Uterus (tissue), 4 donors: Measurements from ENCODE around the gene KLK10. TPM values are rescaled to one million over a fixed set of nuclear protein-coding genes. Genes with fewer than 3 reads are reported as not detected.

Experiments used
- DNase-seq, 2 donors: peaks; one replicate each; pipeline ENCODE4 v3.0.0-alpha.2; 2019 to 2020
- H3K27ac ChIP-seq, 2 donors: fragments of 200-600 bp; sonication (generic); 1 replicate in 1 of 2; 2 replicates in 1 of 2; pipeline ENCODE4 v1.5.1; 2016 to 2018
- H3K27me3 ChIP-seq, 2 donors: fragments of 200-600 bp; sonication (generic); one replicate each; pipeline ENCODE4 v1.5.1; 2018 to 2019; ENCODE audit warnings: control low read depth in 1 of 2
- H3K36me3 ChIP-seq, 2 donors: fragments of 200-600 bp; sonication (generic); one replicate each; pipeline ENCODE4 v1.5.1; 2019; ENCODE audit warnings: control low read depth in 1 of 2
- H3K4me1 ChIP-seq, 2 donors: fragments of 200-600 bp; sonication (generic); one replicate each; pipeline ENCODE4 v1.5.1; 2018 to 2019; ENCODE audit warnings: control low read depth in 1 of 2
- H3K4me3 ChIP-seq, 2 donors: fragments of 200-600 bp; sonication (generic); 1 replicate in 1 of 2; 2 replicates in 1 of 2; pipeline ENCODE4 v1.5.1; 2018 to 2019; ENCODE audit warnings: mild to moderate bottlenecking in 1 of 2
- H3K9me3 ChIP-seq, 2 donors: fragments of 200-600 bp; sonication (generic); one replicate each; pipeline ENCODE4 v1.5.1; 2019; ENCODE audit warnings: control low read depth in 1 of 2
- CTCF ChIP-seq, 4 experiments: fragments of 200-600 bp in 2 of 4; fragments of 450-650 bp in 2 of 4; sonication (generic) in 2 of 4; IDR thresholded peaks; one replicate each; pipeline ENCODE4 v1.5.1; 2016 to 2019; ENCODE audit warnings: antibody characterized with exemption in 4 of 4, mild to moderate bottlenecking in 2 of 4, moderate library complexity in 1 of 4
- POLR2A ChIP-seq, 2 donors: fragments of 450-650 bp; IDR thresholded peaks; one replicate each; pipeline ENCODE4 v1.6.1; 2016; ENCODE audit warnings: antibody characterized with exemption in 2 of 2, mild to moderate bottlenecking in 1 of 2, moderate library complexity in 1 of 2
- intact Hi-C: fragments of 100-400 bp; cut with DNase I; formaldehyde crosslinking; loops from one replicate; pipeline ENCODE4 v1.15.1; 2023; ENCODE audit warnings: low total_unique reads
- total RNA-seq, 4 donors: library from RNA; depleted of rRNA in 3 of 4; stranded (reverse); fragments of >200 nt in 3 of 4; gene quantifications; one replicate each; pipeline versions ENCODE4 v1.1.0 to v1.2.4, GENCODE V29; 2014 to 2023
- donor health status: DM: yes; HTN: yes; CAD: no.

The KLK10 gene
- total RNA-seq, 4 donors from 2014 or later = 3.8 to 4.1 TPM; not detected in 2

DNA sequence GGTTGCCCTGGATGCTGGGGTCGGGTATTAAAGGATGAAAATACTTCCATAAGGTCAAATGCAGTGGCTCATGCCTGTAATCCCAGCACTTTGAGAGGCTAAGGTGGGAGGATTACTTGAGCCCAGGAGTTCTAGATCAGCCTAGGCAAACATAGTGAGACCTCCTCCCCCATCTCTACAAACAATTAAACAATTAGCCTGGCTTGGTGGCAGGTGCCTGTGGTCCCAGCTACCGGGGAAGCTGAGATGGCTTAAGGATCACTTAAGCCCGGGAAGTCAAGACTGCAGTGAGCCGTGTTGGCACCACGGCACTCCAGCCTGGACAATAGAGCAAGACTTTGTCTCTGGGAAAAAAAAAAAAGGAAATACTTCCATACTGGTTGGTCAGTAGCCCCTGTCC is 5.4 kb upstream of the KLK10 start:
- intact Hi-C loops = loop anchor here (10.0 kb wide), 1 partner anchor 130 kb away; no protein-coding TSS in a partner anchor

DNA sequence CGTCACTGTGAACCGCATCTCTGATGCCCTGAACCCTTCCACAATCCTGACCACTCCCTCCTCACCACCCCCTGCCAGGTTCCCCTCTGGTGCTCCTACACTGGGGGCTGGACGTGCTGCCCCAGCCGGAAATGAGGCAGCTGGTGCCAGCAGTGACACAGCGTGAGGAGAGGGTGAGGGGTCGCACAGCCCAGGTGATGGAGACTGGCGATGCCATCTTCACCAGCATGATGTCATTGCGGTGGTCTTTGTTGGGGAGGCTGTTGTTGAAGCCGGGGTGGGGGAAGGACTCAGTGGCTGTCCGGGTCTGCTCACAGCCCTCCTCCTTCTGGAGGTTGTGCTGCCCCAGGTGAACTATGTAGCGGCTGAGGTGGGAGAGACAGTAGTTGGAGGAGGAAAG is 4.4 kb upstream of the KLK10 start:
- TF ChIP-seq POLR2A (IDR thresholded peaks at IDR 0.05) = no peak
- no peak for TF ChIP-seq CTCF (IDR thresholded peaks at IDR 0.05)
- H3K4me1 ChIP-seq = peaks cover 0 to 5% of the 10 kb centered on the region in 2 donors
- no peaks in the 10 kb centered on the region for H3K9me3 ChIP-seq
- no peaks in the 10 kb centered on the region for H3K36me3 ChIP-seq
- H3K27ac ChIP-seq = no peak overlapping the region
- H3K27me3 ChIP-seq = peaks cover 0 to 15% of the 10 kb centered on the region in 2 donors
- DNase-seq = no peak
- intact Hi-C loops = loop anchor here (10.0 kb wide), 1 partner anchor 131 kb away; no protein-coding TSS in a partner anchor
- H3K4me3 ChIP-seq = no peak overlapping the region

More for the DNA sequence above, 5.4 kb upstream of the KLK10 start:
- peaks cover 0 to 6% of the 10 kb centered on the region in 2 donors for H3K27me3 ChIP-seq
- H3K9me3 ChIP-seq = no peaks in the 10 kb centered on the region
- no peak overlapping the region for H3K4me3 ChIP-seq
- no peak overlapping the region for H3K27ac ChIP-seq
- no peak for DNase-seq
- no peaks in the 10 kb centered on the region for H3K4me1 ChIP-seq
- H3K36me3 ChIP-seq = no peaks in the 10 kb centered on the region
- TF ChIP-seq CTCF (IDR thresholded peaks at IDR 0.05) = no peak
- TF ChIP-seq POLR2A (IDR thresholded peaks at IDR 0.05) = no peak

- intact Hi-C loops = loop anchor here (10.0 kb wide), 1 partner anchor 132 kb away; no protein-coding TSS in a partner anchor
- TF ChIP-seq POLR2A (IDR thresholded peaks at IDR 0.05) = no peak
- no peak for TF ChIP-seq CTCF (IDR thresholded peaks at IDR 0.05)
- Histone ChIP-seq H3K27me3 (peaks cover 0 to 18% of the 10 kb centered on the region in 2 donors), H3K27ac (no peak overlapping the region), H3K36me3 (no peaks in the 10 kb centered on the region), H3K4me1 (peaks cover 0 to 5% of the 10 kb centered on the region in 2 donors), H3K4me3 (no peak overlapping the region), H3K9me3 (no peaks in the 10 kb centered on the region)
- no peak for DNase-seq
Measured at GRCh38 chr19:51022526-51022925, 3.0 kb upstream of the KLK10 start.

DNA sequence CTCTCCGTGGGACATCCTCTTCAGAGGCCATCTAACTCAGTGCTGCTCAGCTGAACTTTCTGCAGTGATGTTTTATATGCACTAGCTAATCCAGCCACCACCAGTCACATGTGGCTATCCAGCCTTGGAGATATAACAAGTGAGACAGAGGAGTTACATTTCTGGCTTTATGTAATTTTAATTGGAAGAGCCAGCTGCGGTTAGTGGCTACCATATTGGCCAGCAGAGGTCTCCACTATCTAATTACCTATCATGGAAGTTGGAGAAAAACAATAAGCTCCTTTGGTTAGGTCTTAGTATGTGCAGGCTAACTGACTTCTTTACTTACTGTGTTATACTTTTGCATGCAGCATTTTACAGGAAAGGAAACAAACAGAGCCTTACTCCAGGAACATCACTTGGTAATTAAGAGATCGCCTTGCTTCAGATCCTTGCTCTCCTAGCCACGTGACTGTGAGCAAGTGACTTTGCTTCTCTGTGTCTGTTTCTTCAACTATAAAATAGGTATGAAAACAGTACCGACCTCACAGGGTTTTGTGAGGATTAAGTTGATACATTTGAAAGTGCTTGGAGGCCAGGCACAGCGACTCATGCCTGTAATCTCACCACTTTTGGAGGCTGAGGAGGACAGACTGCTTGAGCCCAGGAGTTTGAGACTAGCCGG is 1.6 kb upstream of the KLK10 start:
- TF ChIP-seq POLR2A (IDR thresholded peaks at IDR 0.05) = no peak
- peak; percentile 39 to 73 (median 58) for TF ChIP-seq CTCF (IDR thresholded peaks at IDR 0.05)
- intact Hi-C loops = loop anchor here (10.0 kb wide), 1 partner anchor 134 kb away; no protein-coding TSS in a partner anchor
- H3K27ac ChIP-seq = no peak overlapping the region
- H3K4me3 ChIP-seq = no peak overlapping the region
- H3K27me3 ChIP-seq = peaks cover 0 to 25% of the 10 kb centered on the region in 2 donors
- no peaks in the 10 kb centered on the region for H3K9me3 ChIP-seq
- DNase-seq = no peak
- H3K36me3 ChIP-seq = no peaks in the 10 kb centered on the region
- H3K4me1 ChIP-seq = peaks cover 0 to 12% of the 10 kb centered on the region in 2 donors

DNA sequence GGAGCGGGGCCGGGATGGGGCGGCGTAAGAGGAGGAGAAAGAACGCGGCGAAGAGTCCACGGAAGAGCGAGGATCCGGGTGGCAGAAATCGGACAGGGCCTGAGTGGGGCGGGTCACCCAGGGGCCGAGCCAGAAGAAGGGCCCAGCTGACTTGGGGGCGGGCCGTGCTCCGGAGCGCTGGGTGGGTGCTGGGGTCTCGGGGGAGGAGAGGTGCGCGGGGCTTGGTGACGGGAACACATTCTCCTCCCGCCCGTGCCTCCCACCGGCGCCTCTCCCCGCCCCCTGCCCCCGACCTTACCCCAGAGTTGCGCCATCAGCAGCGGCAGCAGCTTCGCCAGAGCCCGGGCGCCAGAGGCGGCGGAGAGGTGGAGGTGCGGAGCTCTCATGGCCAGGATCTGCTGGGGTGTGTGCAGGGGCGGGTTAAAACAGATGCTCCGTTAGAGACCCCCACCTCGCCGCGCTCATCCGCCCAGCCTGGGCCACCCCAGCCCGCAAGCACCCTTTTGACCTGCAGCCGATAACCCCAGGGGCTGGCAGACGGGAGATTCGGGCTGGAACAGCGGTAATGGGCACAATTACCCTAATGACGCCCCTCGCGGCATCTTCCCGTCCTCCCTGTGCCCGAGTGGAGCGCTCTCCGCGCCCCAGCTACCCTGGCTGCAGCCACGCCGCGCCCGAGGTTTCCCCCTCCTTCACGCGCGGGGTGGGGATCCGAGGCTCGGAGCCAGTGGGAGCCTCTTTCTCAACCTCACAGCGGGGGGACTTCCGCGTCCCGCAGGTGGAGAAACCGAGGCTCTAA is 565 bp downstream of the KLK10 start:
- no peak for TF ChIP-seq CTCF (IDR thresholded peaks at IDR 0.05)
- TF ChIP-seq POLR2A (IDR thresholded peaks at IDR 0.05) = peak in 1 of 2 donors; percentile 46
- intact Hi-C loops = no loop called here
- peaks cover 0 to 12% of the 10 kb centered on the region in 2 donors for H3K4me1 ChIP-seq
- peak overlapping the region; percentile 1 to 41 for H3K4me3 ChIP-seq
- H3K9me3 ChIP-seq = no peaks in the 10 kb centered on the region
- H3K27ac ChIP-seq = peak overlapping the region in 1 of 2 donors; percentile 55
- DNase-seq = peak in 1 of 2 donors; percentile 38
- H3K27me3 ChIP-seq = peaks cover 0 to 34% of the 10 kb centered on the region in 2 donors
- no peaks in the 10 kb centered on the region for H3K36me3 ChIP-seq
